Measurements from ENCODE around the gene FCN1.
A peak's percentile ranks its signal among the peaks of the same experiment; 100 is the strongest.

Gene FCN1

GRCh38 chr9:134879664-134880483 is 37.8 kb downstream of the FCN1 start:
- no peak for DNase-seq (ENCODE audit: low read depth in 4 of 4, low spot score in 1 of 4)

- DNase-seq (ENCODE audit: low read depth in 4 of 4, low spot score in 1 of 4), result no peak
Measured at GRCh38 chr9:134877541-134877940, 40.2 kb downstream of the FCN1 start.

- no peak for DNase-seq (ENCODE audit: low read depth in 4 of 4, low spot score in 1 of 4)
Measured at GRCh38 chr9:134875371-134875770, 42.3 kb downstream of the FCN1 start.

GRCh38 chr9:134872482-134873231 is 45.1 kb downstream of the FCN1 start:
- no peak for DNase-seq (ENCODE audit: low read depth in 4 of 4, low spot score in 1 of 4)

DNA sequence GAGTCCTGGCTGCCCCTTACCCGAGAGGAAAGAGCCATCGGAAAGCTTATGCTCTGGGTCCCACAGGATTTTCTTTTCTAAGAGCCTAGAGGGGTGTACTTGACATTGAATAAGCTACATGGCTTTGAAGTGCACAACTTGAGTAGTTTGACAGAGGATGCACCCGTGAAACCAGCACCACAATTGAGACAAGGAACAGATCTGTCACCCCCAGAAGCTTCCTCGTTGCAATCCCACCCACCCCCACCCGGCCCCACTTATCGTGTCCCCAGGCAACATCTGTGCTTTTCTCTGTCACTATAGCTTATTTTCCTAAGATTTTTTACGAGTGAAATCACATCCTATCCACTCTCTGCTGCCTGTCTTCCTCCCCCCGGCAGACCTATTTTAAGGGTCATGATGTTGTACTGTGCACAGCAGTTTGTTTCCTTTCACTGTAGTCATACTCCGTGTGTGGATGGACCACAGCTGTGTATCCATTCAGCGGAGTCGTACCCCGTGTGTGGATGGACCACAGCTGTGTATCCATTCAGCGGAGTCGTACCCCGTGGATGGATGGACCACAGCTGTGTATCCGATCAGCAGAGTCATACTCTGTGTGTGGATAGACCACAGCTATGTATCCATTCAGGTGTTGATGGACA is 45.9 kb downstream of the FCN1 start:
- DNase-seq (ENCODE audit: low read depth in 4 of 4, low spot score in 1 of 4), result no peak

DNA sequence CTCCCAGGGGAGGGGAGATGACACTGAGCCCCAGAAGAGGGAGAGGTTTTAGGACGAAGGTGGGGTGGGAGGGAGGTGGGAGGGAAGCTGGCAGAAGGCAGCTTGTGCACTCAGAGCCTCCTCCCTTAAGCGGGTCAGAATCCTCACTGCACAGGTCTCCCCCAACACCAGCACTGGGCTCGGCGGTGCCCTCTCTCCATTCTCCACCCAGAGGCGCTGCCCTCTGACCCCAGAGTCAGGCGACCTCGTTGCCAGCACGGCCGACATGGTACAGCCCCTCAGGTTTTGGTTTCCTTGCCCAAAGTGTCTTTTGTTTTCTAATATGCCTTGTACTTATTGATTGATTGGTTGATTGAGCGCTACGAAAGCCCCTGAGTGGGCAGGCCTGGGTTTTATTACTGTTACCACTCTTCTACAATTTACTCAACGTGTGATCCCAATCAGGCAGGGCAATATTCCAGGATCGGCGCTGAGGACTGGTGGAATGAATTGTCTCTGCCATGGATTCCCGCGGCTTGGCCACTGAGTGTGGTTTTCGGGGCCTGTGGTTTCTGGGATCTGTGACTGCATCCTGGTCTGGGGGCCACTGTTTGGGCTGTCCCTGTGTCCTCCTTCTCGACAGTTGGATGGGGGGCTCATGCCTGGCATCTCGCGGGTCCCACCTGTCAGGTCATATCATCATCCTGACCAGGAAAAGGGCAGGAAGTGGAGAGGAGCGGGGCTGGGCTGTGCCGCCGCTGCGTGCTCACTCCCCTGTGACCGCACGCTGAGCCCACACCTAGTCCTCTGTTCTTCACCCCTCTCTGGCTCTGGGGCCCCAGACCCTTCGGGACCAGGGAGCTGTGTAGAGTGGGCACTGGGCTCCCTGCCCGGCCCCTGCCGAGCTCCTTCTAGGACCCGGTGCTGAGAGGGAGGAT is 46.7 kb downstream of the FCN1 start:
- no peak for DNase-seq (ENCODE audit: low read depth in 4 of 4, low spot score in 1 of 4)

DNA sequence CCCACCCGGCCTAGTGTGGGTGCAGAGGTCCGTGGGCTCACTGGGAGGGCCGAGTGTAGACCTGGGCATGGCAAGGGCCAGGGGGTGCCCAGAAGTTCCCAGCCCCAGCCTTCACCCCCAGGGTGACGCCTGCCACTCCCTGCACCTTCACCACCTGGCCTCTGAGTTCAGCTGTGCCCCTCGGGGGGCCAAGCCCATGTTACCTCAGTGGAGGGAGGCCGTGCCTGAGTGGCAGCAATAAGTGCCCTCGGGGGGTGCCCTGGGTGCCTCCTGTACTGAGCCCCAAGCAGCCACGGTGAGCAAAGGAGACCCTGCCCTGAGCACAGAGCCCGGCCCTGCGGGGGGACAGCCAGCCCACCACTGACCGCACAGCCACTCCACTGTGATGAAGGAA is 47.4 kb downstream of the FCN1 start:
- no peak for DNase-seq (ENCODE audit: low read depth in 4 of 4, low spot score in 1 of 4)

GRCh38 chr9:134869554-134870300 is 48.0 kb downstream of the FCN1 start:
- no peak for DNase-seq (ENCODE audit: low read depth in 4 of 4, low spot score in 1 of 4)

GRCh38 chr9:134868751-134869553 is 48.8 kb downstream of the FCN1 start:
- no peak for DNase-seq (ENCODE audit: low read depth in 4 of 4, low spot score in 1 of 4)

DNA sequence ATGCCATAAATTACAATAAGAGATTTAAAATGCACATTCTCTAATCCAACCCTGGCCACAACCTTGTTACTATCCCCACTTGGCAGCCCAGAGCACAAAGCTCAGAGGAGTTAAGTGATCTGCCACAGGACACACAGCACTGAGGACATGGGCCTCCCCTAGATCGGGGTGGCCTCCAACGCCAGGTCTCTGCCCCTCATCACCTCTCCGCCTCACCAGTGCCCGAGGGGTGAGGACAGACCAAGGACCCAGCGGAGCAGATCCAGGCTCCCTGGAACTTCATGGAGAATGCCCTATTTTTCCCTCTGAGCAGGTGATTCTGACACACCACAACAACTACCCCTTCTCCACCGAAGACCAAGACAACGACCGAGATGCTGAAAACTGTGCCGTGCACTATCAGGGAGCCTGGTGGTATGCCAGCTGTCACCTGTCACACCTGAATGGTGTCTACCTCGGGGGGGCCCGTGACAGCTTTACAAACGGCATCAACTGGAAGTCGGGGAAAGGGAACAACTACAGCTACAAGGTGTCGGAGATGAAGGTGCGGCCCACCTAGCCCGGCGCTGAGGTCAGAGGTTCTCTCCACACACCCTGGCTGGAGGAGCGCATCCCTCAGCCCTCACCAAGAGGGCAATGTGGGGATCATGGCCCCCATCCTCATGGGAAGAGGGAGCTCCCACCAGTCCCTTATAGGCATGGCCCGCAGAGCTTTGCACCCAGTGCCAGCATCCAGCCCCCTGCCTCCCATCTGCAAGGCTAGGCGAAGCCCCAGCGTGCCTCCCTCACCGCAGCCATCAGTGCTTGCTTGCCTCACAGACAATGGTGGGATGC is 49.6 kb downstream of the FCN1 start:
- DNase-seq (ENCODE audit: low read depth in 4 of 4, low spot score in 1 of 4), result no peak

DNA sequence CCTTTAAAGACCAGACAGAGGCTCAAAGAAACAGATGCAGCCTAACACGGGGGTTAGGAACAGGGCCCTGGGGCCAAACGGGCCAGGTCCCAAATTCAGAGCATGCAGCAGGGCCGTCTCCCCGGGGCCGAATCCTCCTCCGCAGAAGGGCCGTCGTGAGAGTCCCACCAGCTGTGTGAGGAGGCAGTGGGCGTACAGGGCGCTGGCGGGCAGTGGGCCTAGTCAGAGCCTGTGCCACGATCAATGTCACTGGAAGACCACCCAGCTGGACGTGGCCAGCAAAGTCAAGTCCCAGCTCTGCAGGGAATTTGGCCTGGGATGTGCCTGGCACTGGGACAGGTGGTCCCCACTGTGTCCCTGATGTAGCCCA is 52.9 kb downstream of the FCN1 start:
- no peak for DNase-seq (ENCODE audit: low read depth in 4 of 4, low spot score in 1 of 4)

GRCh38 chr9:134863941-134864820 is 53.5 kb downstream of the FCN1 start:
- no peak for DNase-seq (ENCODE audit: low read depth in 4 of 4, low spot score in 1 of 4)

DNA sequence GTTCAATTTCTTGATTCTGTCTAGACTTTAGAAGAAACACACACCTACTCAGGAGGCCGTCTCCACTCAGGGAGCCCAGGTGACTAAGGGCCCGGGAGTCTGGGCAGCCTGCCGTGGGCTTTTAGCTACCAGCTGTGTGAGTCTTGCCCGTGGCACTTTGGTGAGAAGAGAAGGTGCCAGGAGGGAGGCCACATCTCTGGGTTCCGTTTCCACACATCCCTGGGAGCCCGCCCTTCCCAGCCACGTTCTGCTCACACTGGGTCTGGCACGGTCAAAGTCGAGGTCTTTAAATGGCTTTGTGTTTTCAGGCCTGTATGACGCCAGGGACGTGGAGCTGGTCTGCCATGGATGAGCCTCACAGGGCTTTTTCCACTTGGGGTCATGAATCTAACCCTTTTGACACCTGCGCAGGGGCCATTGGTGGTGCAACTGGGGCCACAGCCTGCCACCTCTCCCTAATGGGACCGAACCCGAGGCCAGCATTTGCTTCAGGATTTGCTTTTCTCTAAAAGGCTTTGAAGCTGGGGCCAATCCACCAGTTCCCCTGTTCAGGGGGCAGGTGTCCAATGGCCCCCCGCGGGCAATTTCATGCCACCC is 54.3 kb downstream of the FCN1 start:
- DNase-seq (ENCODE audit: low read depth in 4 of 4, low spot score in 1 of 4), result no peak

GRCh38 chr9:134861595-134862334 is 55.9 kb downstream of the FCN1 start:
- no peak for DNase-seq (ENCODE audit: low read depth in 4 of 4, low spot score in 1 of 4)

- DNase-seq (ENCODE audit: low read depth in 4 of 4, low spot score in 1 of 4), result no peak
Measured at GRCh38 chr9:134860510-134860909, 57.2 kb downstream of the FCN1 start.

- peak in 2 of 4 experiments; percentile 6 to 55 for DNase-seq (ENCODE audit: low read depth in 4 of 4, low spot score in 1 of 4)
Measured at GRCh38 chr9:134858051-134858841, 59.5 kb downstream of the FCN1 start.

Data from stimulated activated CD4-positive, alpha-beta T cell treated with anti-CD3 and anti-CD28 coated beads, Interleukin-1b, Interleukin-23, amount 100 ng/mL, for 24 hours (primary cell).